Activated CD4-positive, alpha-beta T cell treated with anti-CD3 and anti-CD28 coated beads for 1 hour (primary cell): ENCODE results near the gene TAF12.
A peak's percentile ranks its signal among the peaks of the same experiment; 100 is the strongest.
"Not testable (repeated sequence)": the region's sequence is repeated elsewhere in the genome, so short reads cannot be mapped to it uniquely, and the experiment has no call there.

ENCODE experiments used
- DNase-seq: peaks from one replicate; pipeline ENCODE4 v3.0.0-alpha.2; 2020

Gene TAF12

GRCh38 chr1:28642847-28643635, at the start of gene TAF12:
TSS of gene TAF12 (minus strand) at chr1:28643067. CDS start at chr1:28622081, 20,986 bp downstream.
- peak; percentile 92 for DNase-seq

GRCh38 chr1:28691627-28692026, 48.8 kb upstream of the TAF12 start:
- DNase-seq, result not testable (repeated sequence)

GRCh38 chr1:28684937-28685336, 42.1 kb upstream of the TAF12 start:
- DNase-seq, result no peak

- no peak for DNase-seq
Observed at GRCh38 chr1:28682840-28683239, 40.0 kb upstream of the TAF12 start.

GRCh38 chr1:28680151-28680550, 37.3 kb upstream of the TAF12 start:
- no peak for DNase-seq

GRCh38 chr1:28675924-28676257, 33.0 kb upstream of the TAF12 start:
- DNase-seq, result no peak

GRCh38 chr1:28672971-28673370, 30.1 kb upstream of the TAF12 start:
- DNase-seq, result not testable (repeated sequence)

- DNase-seq, result no peak
Observed at GRCh38 chr1:28671254-28671780, 28.4 kb upstream of the TAF12 start.

- peak; percentile 16 for DNase-seq
Observed at GRCh38 chr1:28668956-28669723, 26.3 kb upstream of the TAF12 start.

GRCh38 chr1:28668191-28668955, 25.5 kb upstream of the TAF12 start, which contains the start of gene GMEB1:
TSS of gene GMEB1 (plus strand) at chr1:28668784. CDS start at chr1:28683613, 14,829 bp downstream.
- peak; percentile 73 for DNase-seq

- no peak for DNase-seq
Observed at GRCh38 chr1:28666806-28667205, 23.9 kb upstream of the TAF12 start.

GRCh38 chr1:28663871-28664470, 21.1 kb upstream of the TAF12 start:
- no peak for DNase-seq

GRCh38 chr1:28656335-28656734, 13.5 kb upstream of the TAF12 start:
- DNase-seq, result no peak

GRCh38 chr1:28655448-28656311, 12.8 kb upstream of the TAF12 start:
- not testable (repeated sequence) for DNase-seq

- not testable (repeated sequence) for DNase-seq
Observed at GRCh38 chr1:28653870-28654269, 11.0 kb upstream of the TAF12 start.

GRCh38 chr1:28653063-28653462, 10.2 kb upstream of the TAF12 start:
- DNase-seq, result not testable (repeated sequence)

- DNase-seq, result peak; percentile 81
Observed at GRCh38 chr1:28648474-28649198, 5.8 kb upstream of the TAF12 start, which contains the start of gene RNU11. TSS of gene RNU11 (plus strand) at chr1:28648600.

- peak; percentile 82 for DNase-seq
Observed at GRCh38 chr1:28648008-28648473, 5.2 kb upstream of the TAF12 start.

GRCh38 chr1:28646040-28646439, 3.2 kb upstream of the TAF12 start:
- DNase-seq, result no peak

- DNase-seq, result not testable (repeated sequence)
Observed at GRCh38 chr1:28645406-28645805, 2.5 kb upstream of the TAF12 start.

- DNase-seq, result no peak
Observed at GRCh38 chr1:28644494-28644893, 1.6 kb upstream of the TAF12 start.
